ENCODE measurements around the gene MUC2. TPM values are rescaled to one million over a fixed set of nuclear protein-coding genes. Genes with fewer than 3 reads are reported as not detected.

MUC2 gene
- total and polyA plus RNA-seq, 2 donors (not counting 1 experiment from before 2014, with no cell fraction given): not detected

- POLR2A ChIA-PET: no interaction called here
These were observed 2.4 kb downstream of the MUC2 start for GRCh38 chr11:1077033-1077416.

More at GRCh38 chr11:1077033-1077416, 2.4 kb downstream of the MUC2 start:
- no peaks in the 10 kb centered on the region for H4K20me1 ChIP-seq (ENCODE audit: control insufficient read depth, insufficient read depth, low read length, poor library complexity, severe bottlenecking)
- no peak overlapping the region for H2AFZ ChIP-seq (ENCODE audit: insufficient read depth, low read depth, low read length, poor library complexity, severe bottlenecking)
- CTCF ChIA-PET: no interaction called here
- TF ChIP-seq CTCF (IDR thresholded peaks at IDR 0.05) (no peak), EZH2 (IDR thresholded peaks at IDR 0.05; ENCODE audit: borderline replicate concordance, insufficient read depth, low read depth, low read length, poor library complexity, severe bottlenecking) (no peak)
- no peak overlapping the region for H3K4me2 ChIP-seq (replicated peaks; ENCODE audit: low read depth, low read length, poor library complexity, severe bottlenecking)
- no peaks in the 10 kb centered on the region for H3K79me2 ChIP-seq (ENCODE audit: control insufficient read depth, insufficient read depth, low read length)
- no peaks in the 10 kb centered on the region for H3K4me1 Mint-ChIP-seq
- no peak overlapping the region for H3K27ac ChIP-seq (ENCODE audit: low read length in 2 of 2)
- H3K4me1 ChIP-seq (ENCODE audit: control insufficient read depth in 2 of 2, insufficient read depth in 2 of 2, low read length in 2 of 2): no peaks in the 10 kb centered on the region
- ATAC-seq (ENCODE audit: low read depth) (no peak), DNase-seq (no peak)
- H3K4me3 ChIP-seq (ENCODE audit: control extremely low read depth in 1 of 5, extremely low read depth in 1 of 5, insufficient read depth in 1 of 5, low read depth in 2 of 5, low read length in 4 of 5): no peak overlapping the region
- peaks cover 0 to 2% (median 0%) of the 10 kb centered on the region in 4 experiments for H3K27me3 ChIP-seq (replicated peaks in 1 of 4; ENCODE audit: control extremely low read depth in 1 of 4, control insufficient read depth in 3 of 4, insufficient read depth in 4 of 4, low read length in 3 of 4)
- H3K9me3 ChIP-seq (ENCODE audit: control extremely low read depth in 1 of 3, control insufficient read depth in 2 of 3, insufficient read depth in 1 of 3, low read length in 2 of 3): no peaks in the 10 kb centered on the region
- WGBS (ENCODE audit: insufficient coverage): 94% methylated on average over 7 of the region's 11 CpGs
- H3K9ac ChIP-seq (ENCODE audit: low read length): no peak overlapping the region
- no peaks in the 10 kb centered on the region for H3K27me3 Mint-ChIP-seq
- H3K27ac Mint-ChIP-seq: no peak overlapping the region
- H3K4me3 Mint-ChIP-seq: no peak overlapping the region
- intact Hi-C loops (cut with micrococcal nuclease): no loop called here
- H3K36me3 ChIP-seq (replicated peaks in 1 of 2; ENCODE audit: control extremely low read depth in 1 of 2, control insufficient read depth in 1 of 2, extremely low read depth in 1 of 2, insufficient read depth in 2 of 2, low read length in 1 of 2): no peaks in the 10 kb centered on the region
- H3K9me3 Mint-ChIP-seq (ENCODE audit: insufficient read depth): no peaks in the 10 kb centered on the region
